A549 (cell line): ENCODE results near the gene RRP12.

Experiments
- ATOH8 ChIP-seq: fragments of 250-450 bp; sonication (Bioruptor Pico); IDR thresholded peaks from 2 replicates; pipeline ENCODE4 v1.5.0; 2020; ENCODE audit warnings: low read depth, mild to moderate bottlenecking, moderate library complexity
- CTCF ChIP-seq: fragments of >200 bp; sonication (Bioruptor Twin); formaldehyde crosslinking; IDR thresholded peaks from 3 replicates; pipeline ENCODE4 v1.5.1; 2016
- HMGXB4 ChIP-seq: fragments of 250-450 bp; sonication (Bioruptor Pico); IDR thresholded peaks from 2 replicates; pipeline ENCODE4 v1.5.0; 2021; ENCODE audit warnings: mild to moderate bottlenecking, moderate library complexity, borderline replicate concordance
- KDM5A ChIP-seq: fragments of 200-600 bp; sonication (generic); IDR thresholded peaks from 2 replicates; pipeline ENCODE4 v1.6.1; 2016; ENCODE audit warnings: antibody characterized with exemption, mild to moderate bottlenecking
- SMC3 ChIP-seq: fragments of >200 bp; sonication (Bioruptor Twin); formaldehyde crosslinking; IDR thresholded peaks from 3 replicates; pipeline ENCODE4 v1.6.1; 2018; ENCODE audit warnings: inconsistent platforms
- TP53 ChIP-seq: fragments of 250-450 bp; sonication (Bioruptor Pico); IDR thresholded peaks from 2 replicates; pipeline ENCODE4 v1.5.0; 2021; ENCODE audit warnings: mild to moderate bottlenecking, moderate library complexity
- USF2 ChIP-seq: fragments of 450-650 bp; IDR thresholded peaks from 2 replicates; pipeline ENCODE4 v1.6.1; 2014; ENCODE audit warnings: antibody characterized with exemption

GRCh38 chr10:97314671-97315070 is 86.5 kb downstream of the RRP12 start:
- TF ChIP-seq USF2 (no peak), ATOH8 (CRISPR knock-in tag) (no peak), KDM5A (no peak), CTCF (no peak), TP53 (CRISPR knock-in tag) (no peak), HMGXB4 (CRISPR knock-in tag) (no peak), SMC3 (no peak)
